Measurements from ENCODE around the gene JTB.
A peak's percentile ranks its signal among the peaks of the same experiment; 100 is the strongest.
"Not testable (repeated sequence)": the region's sequence is repeated elsewhere in the genome, so short reads cannot be mapped to it uniquely, and the experiment has no call there.

JTB gene

DNA sequence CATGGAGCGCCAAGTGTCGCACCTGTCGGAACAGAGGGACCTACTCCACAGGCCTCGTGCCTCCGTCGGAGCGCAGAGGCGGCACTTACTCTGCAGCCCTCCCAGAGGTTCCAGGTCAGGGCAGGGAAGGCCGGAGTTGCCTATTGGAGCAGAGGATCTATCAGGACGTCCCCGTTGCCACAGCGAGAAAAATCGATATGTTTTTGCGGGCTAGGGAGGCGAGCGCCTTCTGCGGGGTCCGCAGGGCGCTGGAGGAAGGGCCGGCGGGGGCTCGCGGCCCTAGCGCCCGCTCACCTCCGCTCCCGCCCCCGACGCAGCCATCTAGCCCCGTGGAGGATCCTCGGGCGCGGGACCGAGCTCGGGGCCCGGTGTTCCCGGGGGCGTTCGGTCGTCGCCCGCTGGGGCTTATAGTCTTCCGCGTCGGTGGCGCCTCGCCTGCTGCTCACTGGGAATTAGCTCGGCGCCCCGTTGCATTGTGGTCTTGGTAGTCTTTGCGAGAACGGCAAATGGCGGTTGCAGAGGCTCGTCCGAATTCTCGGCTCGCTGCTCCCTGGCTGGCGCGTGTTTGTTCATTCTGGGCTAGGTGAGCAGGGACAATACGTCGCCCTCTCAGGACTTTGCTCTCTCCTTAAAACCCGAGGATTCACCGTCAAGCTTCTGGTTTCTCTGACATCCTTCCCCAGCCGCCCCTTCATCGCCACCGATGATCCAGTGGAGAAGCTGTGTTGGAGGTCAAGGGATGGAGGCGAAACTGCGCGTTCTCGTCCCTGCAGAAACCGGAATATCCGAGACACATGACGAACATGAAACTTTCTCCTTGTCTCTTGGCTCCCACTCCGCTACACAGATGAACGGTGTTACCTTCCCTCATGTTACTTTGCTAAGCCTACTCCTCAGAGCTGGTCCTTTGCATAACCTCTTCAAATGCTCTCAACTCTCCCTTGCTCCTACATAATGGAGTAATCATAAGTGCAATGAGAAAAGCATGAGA, at the start of gene JTB:
Gene JTB (minus strand): TSS at position 425 of the 991 bp plus-strand sequence. CDS start 422 bp downstream, at position 3.
- peak; percentile 89 for DNase-seq

DNA sequence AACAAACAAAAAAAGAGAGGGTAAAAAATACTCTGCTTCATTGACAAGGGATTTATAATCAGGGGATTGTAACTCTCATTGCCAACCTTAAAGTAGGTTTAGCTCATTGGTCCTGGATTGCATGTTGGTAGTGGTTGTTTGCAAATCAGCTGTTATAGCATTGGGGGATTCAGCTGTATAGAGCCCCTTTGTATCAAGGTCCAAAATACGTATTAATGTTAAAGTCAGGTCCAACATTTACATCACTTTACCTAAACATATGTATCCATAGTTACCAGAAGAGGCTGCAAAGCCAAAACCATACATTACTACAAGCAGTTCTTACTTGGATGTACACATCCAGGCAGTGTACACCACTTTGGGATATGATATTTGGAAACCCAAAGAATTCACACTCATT, 42.5 kb upstream of the JTB start:
- no peak for DNase-seq

DNA sequence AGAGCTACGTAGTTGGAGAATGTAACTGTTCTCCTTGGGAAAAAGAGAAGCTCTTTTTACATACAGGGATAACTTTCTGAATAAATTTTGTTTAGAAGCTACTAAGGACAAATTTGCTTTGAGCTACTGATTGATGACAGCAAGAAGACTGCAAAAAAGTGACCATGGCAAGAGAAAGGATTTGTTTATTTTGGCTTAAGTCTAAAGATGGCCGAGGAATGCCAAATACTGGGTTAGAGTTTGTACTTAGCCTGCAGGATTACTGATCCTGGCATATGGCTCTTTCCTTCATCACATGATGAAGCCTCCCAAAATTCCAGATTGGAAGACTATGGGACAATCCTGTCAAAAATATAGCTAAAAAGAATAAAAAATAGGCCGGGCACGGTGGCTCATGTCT, 41.8 kb upstream of the JTB start:
- DNase-seq, result no peak

DNA sequence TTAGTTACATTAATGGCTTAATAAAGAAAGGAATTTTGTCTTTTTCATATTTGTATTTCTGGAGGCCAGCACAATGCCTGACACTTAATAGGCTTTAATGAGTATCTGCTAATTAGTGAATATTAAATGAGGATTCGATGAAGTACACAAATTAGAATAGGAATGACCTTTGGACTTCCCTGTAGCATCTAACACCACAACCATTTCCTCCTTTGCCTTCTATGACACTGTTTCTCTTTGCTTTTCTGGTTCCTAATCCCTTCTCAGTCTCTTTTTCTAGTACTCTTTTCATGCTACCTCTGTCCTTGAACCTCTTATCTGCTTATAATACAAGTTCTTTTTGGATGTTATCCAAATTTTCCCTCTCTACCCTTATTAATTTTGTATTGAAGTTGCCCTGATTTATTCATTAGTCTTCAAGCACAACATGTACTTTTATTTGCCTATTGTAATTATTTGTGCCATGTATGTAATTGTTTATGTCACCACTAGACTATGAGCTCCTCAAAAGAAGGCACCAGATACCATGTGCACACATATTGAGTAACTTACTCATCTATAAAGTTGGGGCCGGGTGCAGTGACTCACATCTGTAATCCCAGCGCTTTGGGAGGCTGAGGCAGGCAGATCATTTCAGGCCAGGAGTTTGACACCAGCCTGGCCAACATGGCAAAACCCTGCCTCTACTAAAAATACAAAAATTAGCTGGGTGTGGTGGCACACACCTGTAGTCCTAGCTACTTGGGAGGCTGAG, 36.9 kb upstream of the JTB start:
- DNase-seq, result no peak

DNA sequence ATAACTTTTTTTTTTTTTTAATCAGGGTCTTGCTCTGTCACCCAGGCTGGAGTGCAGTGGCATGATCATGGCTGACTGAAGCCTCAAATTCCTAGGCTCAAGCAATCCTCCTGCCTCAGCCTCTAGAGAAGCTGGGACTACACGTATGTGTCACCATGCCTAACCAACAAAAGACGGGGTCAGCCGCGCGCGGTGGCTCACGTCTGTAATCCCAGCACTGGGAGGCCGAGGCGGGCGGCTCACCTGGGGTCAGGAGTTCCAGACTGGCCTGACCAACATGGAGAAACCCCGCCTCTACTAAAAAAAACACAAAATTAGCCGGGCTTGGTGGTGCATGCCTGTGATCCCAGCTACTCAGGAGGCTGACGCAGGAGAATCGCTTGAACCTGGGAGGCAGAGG, 35.1 kb upstream of the JTB start:
- not testable (repeated sequence) for DNase-seq

DNA sequence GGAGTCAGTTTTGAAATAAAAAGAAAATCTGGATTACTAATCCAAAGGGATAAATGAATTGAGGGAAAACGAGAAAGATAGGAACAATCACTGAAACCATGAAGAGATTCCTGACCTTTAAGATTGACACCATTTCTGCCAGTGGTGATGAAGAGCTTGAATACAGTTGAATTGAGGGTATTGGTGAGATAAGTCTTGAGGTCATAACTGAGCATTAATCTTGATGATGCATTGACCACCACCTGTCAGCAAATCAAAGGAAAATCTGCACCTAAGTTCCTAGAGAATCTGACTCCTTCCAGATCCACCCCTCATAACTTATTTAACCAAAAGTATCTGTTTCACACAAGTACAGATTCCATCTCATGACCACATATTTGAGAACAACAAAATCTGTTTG, 34.7 kb upstream of the JTB start:
- no peak for DNase-seq

DNA sequence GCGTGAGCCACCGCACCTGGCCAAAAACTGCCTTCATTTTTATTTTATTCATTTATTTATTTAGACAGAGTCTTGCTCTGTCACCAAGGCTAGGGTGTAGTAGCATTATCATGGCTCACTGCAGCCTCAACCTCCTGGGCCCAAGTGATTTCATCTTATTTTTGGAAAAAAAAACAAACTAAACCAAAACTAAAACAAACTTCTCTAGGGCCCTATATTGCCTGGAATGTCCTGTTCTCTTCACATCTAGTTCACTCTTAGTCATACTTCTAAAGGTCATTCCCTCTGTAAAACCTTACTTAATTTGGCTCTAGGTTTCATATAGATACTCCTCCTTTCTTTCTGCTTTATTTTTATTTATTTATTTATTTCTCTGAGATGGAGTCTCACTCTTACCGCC, 28.7 kb upstream of the JTB start:
- DNase-seq, result no peak

DNA sequence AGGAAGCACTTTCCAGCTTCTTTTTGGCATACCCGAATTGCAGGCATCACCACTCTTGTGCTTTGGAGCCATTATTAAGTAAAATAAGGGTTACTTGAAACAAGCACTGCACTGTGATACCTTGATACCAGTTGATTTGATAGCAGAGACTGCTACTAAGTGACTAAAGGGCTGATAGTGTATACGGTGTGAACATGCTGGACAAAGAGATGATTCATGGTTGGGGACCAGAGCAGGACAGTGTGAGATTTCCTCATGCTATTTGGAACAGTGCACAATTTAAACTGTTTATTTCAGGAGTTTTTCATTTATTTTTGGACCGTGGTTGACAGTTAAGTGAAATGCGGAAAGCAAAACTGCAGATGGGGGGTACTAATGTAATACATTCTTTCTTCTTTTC, 22.9 kb upstream of the JTB start:
- no peak for DNase-seq

DNA sequence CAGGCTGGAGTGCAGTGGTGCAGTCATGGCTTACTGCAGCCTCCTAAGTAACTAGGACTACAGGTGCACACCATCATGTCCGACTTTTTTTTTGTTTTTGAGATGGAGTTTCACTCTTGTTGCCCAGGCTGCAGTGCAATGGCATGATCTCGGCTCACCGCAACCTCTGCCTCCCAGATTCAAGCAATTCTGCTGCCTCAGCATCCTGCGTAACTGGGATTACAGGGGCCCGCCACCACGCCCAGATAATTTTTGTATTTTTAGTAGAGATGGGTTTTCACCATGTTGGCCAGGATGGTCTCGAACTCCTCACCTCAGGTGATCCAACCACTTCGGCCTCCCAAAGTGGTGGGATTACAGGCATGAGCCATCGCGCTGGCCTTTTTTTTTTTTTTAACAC, 19.4 kb upstream of the JTB start:
- DNase-seq, result not testable (repeated sequence)

DNA sequence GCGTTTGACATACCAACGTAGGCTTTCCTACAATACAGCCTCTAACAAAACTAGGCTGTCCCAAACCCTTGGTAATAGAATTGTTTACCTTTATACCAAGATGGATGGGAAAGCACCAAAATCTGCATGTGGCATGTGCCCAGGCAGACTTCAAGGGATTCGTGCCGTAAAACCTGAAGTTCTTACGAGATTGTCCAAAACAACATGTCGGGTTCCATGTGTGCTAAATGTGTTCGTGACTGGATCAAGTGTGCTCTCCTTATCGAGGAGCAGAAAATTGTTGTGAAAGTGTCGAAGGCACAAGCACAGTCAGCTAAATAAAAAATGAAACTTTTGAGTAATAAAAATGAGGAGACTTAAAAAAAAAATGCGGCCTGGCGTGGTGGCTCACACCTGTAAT, 18.2 kb upstream of the JTB start:
- no peak for DNase-seq

DNA sequence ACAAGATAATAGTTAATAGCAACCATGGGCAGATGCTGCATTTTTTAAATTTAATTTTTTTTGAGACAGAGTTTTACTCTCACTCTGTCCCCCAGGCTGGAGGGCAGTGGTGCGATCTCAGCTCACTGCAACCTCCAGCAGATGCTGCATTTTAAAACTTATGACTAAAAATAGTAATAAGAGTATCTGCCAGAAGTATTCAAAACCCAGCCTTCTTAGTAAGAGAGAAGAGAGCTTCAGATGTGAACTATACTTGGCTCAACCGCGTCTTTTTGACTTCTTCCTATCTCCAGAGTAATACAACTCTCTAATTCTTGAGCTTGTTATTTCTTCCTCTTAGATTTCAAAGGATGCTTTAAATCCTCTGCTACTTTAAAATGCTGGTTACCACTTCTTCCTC, 17.7 kb upstream of the JTB start:
- DNase-seq, result no peak

DNA sequence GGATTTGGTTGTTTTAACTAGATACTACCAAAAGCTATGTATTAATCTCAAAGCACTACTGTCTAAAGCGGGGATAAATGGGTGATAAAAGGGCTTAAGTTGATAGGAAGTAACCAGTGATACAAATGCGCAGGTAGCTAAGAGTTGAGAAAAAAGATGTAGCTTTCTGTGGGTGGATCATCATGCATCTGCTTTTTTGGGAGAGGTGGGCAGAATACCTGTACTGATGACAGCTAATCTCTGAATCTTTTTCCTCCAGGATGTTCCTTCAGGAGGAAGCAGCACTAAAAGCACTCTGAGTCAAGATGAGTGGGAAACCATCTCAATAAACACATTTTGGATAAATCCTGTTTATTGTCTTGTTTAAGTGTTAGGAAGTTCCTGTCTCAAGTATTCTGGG, 14.3 kb upstream of the JTB start:
- no peak for DNase-seq

DNA sequence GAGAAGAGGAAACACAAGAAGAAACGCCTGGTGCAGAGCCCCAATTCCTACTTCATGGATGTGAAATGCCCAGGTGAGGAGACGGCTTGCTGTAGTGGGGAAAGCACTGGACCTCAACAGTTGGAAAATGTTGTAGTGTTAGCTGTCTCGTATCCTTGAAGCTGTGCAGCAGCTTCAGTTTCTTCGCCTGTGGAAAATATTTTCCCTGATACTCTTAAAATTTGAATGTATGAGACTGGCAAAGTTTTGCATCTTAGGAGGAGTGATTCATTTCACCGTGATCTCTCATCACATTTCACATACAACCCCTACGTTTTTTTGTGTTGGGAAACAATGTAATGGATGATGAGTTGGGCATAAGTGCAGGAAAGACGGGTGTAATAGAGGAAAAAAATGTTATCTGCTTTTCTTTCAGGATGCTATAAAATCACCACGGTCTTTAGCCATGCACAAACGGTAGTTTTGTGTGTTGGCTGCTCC, 13.7 kb upstream of the JTB start:
- DNase-seq, result no peak

DNA sequence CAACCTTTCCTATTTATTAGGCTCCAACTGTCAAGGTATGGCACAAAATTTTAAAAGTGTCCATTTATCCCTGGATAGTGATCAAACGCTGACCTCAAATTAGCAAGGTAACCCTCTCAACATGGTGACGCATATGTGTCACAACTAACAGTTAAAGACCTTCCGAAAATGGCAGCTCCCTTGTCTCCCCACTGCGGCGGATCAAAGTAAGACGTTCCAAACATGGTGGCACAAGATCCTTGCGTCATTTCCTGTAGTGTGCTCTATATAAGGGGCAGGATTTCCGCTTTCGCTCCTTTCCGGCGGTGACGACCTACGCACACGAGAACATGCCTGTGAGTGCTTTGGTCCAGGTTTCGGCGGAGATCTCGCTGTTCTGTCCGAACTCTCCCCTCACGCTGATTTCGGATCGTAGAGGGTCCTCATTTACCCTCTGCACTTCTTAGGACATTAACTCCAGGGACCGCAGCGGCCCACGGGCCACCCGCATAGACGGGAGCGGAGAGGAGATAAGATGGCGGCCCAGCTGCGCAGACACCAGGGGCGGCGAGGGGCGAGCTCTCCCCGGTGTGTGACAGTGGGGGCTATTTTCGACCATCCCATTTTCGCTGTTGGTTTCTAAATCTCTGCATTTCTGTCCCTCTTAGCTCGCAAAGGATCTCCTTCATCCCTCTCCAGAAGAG, 13.1 kb upstream of the JTB start, which contains the start of gene RPS27:
Gene RPS27 (plus strand): TSS at position 295 of the 683 bp plus-strand sequence. CDS start 35 bp downstream, at position 330.
- peak; percentile 99 for DNase-seq

DNA sequence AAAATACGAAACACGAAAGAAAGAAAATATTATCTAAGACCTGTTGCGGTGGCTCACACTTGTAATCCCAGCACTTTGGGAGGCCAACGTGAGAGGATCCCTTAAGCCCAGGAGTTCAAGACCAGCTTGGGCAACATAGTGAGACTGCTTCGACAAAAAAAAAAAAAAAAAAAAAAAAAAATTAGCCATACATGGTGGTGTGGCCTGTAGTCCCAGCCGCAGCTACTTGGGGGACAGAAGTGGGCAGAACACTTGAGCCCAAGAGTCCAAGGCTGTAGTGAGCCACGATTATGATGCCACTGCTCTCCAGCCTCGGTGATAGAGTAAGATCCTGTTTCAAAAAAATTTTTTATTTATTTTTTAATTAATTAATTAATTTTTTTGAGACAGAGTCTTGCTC, 10.1 kb upstream of the JTB start:
- DNase-seq, result no peak

DNA sequence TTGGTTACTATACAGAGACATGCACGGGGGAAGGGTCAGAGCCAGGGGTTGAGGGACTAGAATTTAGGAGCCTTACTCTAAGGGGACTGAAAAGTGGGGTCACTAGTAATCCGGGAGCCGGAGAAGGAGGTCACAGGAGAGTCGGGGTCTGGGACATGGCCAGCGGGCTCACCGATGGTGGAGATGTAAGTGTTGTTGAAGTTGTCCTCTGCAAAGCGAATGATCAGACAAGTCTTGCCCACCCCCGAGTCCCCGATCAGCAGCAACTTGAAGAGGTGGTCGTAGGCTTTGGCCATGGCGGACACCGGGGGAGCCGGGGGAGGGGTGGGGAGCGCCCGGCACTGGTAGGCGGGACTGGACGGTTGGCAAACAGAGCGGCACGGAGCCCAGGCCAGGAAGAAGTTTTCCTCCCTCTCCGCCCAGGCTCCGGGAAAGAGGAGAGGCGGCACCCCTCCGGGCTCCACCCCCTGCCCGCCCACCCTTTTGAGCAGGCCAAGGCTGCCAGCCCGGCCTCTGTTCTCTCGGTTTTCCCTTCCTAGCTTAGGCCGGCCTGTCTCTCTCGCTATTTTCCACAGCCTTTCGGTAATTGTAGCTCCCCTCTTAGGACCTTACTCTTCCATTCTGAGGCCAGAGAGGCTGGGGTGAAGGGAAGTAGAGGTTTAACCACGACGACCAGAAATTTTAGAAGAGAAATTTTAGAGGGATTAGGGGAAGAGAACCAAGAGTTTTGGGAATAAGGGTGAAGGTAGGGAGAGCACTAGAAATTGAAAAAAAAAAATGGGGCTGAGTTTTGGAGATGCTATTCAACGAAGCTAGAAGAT, 8.7 kb upstream of the JTB start, which contains the start of gene RAB13:
Gene RAB13 (minus strand): TSS at position 399 of the 821 bp plus-strand sequence. CDS start 103 bp downstream, at position 296.
- peak; percentile 92 for DNase-seq

DNA sequence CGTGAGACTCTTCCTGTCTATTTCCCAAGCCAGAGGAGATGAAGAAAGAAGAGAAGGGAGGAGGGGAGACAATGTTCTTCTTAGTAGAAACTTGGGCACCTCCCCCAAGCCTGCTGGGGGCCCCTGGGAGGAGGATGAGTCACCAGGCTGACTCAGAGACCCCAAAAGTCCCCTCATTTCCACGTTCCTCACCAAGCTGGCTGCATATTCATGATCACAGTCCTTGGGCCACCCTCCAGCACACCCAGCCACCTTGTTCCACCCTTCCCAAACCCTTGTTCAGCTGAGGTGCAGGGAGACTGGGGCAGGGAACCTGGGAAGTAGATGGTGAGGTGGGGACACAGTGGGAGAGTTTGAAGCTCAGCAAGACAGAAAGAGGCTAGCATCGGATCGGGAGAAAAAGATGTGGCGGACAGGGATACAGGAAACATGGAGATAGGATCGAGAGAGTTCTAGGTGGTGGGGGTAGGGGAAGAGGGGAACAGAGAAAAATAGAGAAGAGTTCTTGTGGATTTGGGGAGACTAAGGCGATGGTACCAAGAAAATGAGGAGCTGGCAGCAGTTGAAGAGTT, 8.0 kb upstream of the JTB start:
- DNase-seq, result no peak

DNA sequence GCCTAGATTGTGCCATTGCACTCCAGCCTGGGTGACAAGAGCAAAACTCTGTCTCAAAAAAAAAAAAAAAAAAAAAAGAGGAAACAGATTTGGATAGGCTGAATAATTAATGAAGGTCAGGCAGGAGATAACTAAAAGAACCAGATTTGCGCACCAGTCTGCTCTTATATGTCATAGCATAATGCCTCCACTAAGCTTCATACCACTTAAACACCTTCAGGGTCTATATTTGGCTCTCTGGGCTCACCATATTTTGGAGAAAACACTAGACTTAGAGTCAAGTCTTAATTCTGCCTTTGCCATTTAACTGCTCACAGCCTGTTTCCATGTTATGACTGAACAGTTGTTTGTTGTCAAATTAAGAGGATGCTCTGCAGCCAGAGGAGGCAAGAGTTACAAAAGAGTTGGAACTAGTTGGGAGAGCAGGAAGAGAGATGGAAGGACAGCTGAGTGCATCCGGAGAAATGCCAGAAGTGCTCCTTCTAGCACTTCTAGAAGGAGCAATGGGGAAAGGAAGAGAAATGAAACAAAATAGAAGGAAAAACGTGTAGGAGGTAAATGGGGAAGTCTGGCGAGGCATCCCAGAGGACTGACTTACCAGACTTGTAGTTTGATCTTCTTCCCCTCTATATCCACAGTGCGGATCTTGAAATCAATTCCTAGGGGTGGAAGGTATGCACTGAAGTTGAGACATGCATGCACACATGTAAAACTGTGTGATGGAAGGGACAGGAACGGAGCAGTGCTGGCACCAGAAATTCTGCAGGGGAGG, 6.8 kb upstream of the JTB start:
- DNase-seq, result no peak

DNA sequence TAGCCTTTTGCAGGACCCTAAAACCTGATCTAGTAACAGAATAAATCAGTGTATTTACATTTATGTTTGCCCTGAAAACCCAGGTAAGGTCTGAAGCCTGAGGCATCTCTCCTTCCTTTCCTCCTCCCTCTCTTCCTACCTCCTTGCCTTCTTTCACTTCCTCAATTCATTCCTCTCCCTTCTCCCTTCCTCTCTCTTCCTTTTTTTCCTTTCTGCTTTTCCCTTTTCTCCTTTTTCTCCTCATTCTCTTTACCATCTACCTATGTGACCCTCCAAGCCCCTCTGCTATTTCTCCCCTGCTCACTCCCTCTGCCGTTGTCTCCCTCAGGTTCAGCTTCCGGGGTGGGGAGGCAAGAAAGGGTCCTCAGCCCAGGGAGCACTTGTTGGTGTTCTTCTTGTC, 4.3 kb upstream of the JTB start:
- DNase-seq, result not testable (repeated sequence)

DNA sequence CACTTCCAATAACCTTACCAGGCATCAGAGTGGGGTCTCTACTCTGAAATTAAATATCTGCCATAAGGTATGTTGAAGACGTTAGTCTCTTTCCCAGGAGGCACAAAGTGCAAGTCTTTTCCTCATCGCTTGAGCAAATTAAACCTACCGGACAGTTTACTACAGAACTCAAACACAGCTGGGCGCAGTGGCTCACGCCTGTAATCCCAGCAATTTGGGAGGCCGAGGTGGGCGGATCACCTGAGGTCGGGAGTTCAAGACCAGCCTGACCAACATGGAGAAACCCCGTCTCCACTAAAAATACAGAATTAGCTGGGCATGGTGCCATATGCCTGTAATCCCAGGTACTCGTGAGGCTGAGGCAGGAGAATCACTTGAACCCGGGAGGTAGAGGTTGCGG, 1.6 kb upstream of the JTB start:
- DNase-seq, result not testable (repeated sequence)
